ENCODE results near the gene RABGAP1L.

Gene RABGAP1L

DNA sequence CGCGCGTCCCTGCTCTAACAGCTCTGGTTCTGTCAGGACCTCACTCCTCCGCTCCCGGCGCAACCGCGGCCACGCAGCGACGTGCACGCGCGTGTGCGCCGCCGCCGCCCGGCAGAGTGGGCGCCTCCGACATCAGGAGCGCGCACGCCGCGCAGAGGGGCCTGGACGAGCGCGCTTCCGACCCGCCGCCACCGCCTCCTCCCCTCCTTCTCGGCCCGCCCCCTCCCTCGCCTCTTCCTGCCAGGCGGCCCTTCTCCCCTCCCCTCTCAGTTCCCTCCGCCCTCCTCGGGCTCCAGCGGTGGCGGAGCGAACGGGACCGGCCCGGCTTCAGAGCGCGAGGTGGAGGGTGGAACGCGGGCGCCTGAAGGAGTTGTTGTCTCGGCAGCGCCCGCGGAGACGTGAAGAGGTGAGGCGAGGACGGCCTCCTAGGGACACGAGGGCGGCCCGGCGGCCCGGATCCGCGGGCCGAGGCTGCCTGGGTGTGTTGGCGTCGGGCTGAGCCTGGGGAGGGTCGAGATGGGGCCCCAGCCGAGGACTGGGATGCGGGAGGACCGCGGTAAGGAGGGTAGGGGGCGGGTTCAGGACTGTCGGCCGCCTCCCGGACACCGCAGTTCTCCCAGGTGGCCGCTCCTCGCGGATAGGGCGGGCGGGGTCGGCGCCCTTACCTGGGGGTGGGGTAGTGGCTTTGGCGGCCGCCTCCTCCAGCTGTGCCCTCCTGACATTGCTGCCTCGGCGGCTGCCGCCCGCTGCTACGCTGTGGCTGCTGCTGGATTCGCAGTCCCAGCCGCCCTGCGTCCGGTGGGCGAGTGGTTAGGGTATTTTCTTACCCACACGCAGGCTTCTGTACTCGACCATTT is at the start of gene RABGAP1L (continued):
- no peak for TF ChIP-seq ZNF133 (tag by site-specific recombination; IDR thresholded peaks at IDR 0.05)
- no peak for TF ChIP-seq ZNF280D (tag by site-specific recombination; IDR thresholded peaks at IDR 0.05)
- no peak; the same call in none of the 2 replicates for TF ChIP-seq ZSCAN5A (tag by site-specific recombination; IDR thresholded peaks at IDR 0.05)
- TF ChIP-seq, protein P1, sequence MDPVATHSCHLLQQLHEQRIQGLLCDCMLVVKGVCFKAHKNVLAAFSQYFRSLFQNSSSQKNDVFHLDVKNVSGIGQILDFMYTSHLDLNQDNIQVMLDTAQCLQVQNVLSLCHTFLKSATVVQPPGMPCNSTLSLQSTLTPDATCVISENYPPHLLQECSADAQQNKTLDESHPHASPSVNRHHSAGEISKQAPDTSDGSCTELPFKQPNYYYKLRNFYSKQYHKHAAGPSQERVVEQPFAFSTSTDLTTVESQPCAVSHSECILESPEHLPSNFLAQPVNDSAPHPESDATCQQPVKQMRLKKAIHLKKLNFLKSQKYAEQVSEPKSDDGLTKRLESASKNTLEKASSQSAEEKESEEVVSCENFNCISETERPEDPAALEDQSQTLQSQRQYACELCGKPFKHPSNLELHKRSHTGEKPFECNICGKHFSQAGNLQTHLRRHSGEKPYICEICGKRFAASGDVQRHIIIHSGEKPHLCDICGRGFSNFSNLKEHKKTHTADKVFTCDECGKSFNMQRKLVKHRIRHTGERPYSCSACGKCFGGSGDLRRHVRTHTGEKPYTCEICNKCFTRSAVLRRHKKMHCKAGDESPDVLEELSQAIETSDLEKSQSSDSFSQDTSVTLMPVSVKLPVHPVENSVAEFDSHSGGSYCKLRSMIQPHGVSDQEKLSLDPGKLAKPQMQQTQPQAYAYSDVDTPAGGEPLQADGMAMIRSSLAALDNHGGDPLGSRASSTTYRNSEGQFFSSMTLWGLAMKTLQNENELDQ (tag by site-specific recombination; IDR thresholded peaks at IDR 0.05; ENCODE audit: low read depth), result no peak
- 0 out of 2 replicates have a peak, but pooled peaks have one; percentile 37 for TF ChIP-seq BCL11A (tag by site-specific recombination; IDR thresholded peaks at IDR 0.05; ENCODE audit: low read depth)
- TF ChIP-seq ZNF555 (tag by site-specific recombination; conservative IDR thresholded peaks at IDR 0.05), result no peak
- TF ChIP-seq EGR2 (tag by site-specific recombination; IDR thresholded peaks at IDR 0.05; ENCODE audit: low read depth), result peak; percentile 85
- no peak for TF ChIP-seq ZNF791 (tag by site-specific recombination; IDR thresholded peaks at IDR 0.05)
- no peak for TF ChIP-seq ZNF146 (tag by site-specific recombination; IDR thresholded peaks at IDR 0.05)
- 0 out of 2 replicates have a peak, but pooled peaks have one; percentile 14 for TF ChIP-seq ZFP69B (tag by site-specific recombination; IDR thresholded peaks at IDR 0.05)
- no peak for TF ChIP-seq ZNF112 (tag by site-specific recombination; IDR thresholded peaks at IDR 0.05)
- TF ChIP-seq ZNF404 (tag by site-specific recombination; IDR thresholded peaks at IDR 0.05), result no peak
- TF ChIP-seq ZNF174 (tag by site-specific recombination; IDR thresholded peaks at IDR 0.05), result no peak
- no peak for TF ChIP-seq ZBTB21 (tag by site-specific recombination; IDR thresholded peaks at IDR 0.05)
- TF ChIP-seq ZNF341 (tag by site-specific recombination; IDR thresholded peaks at IDR 0.05; ENCODE audit: low read depth), result peak; percentile 86
- no peak for TF ChIP-seq ZNF221 (tag by site-specific recombination; IDR thresholded peaks at IDR 0.05; ENCODE audit: borderline replicate concordance)
- no peak for TF ChIP-seq HOXA7 (CRISPR knock-in tag; IDR thresholded peaks at IDR 0.05; ENCODE audit: borderline replicate concordance)
- no peak for TF ChIP-seq SETDB1 (IDR thresholded peaks at IDR 0.05; ENCODE audit: insufficient read length, low read length)
- TF ChIP-seq PRDM1 (tag by site-specific recombination; IDR thresholded peaks at IDR 0.05), result no peak
- TF ChIP-seq ZNF600 (tag by site-specific recombination; IDR thresholded peaks at IDR 0.05), result peak; percentile 87
- TF ChIP-seq ZSCAN30 (tag by site-specific recombination; IDR thresholded peaks at IDR 0.05), result peak; percentile 37; the same call in 1 of the 2 replicates
- TF ChIP-seq ZNF645 (tag by site-specific recombination; IDR thresholded peaks at IDR 0.05), result no peak
- TF ChIP-seq, protein P2, sequence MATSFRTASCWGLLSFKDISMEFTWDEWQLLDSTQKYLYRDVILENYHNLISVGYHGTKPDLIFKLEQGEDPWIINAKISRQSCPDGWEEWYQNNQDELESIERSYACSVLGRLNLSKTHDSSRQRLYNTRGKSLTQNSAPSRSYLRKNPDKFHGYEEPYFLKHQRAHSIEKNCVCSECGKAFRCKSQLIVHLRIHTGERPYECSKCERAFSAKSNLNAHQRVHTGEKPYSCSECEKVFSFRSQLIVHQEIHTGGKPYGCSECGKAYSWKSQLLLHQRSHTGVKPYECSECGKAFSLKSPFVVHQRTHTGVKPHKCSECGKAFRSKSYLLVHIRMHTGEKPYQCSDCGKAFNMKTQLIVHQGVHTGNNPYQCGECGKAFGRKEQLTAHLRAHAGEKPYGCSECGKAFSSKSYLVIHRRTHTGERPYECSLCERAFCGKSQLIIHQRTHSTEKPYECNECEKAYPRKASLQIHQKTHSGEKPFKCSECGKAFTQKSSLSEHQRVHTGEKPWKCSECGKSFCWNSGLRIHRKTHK (tag by site-specific recombination; IDR thresholded peaks at IDR 0.05), result no peak
- TF ChIP-seq ZSCAN23 (tag by site-specific recombination; IDR thresholded peaks at IDR 0.05), result no peak
- TF ChIP-seq ZNF610 (tag by site-specific recombination; IDR thresholded peaks at IDR 0.05; ENCODE audit: borderline replicate concordance), result peak; percentile 31; the same call in 1 of the 2 replicates
- TF ChIP-seq, protein P3, sequence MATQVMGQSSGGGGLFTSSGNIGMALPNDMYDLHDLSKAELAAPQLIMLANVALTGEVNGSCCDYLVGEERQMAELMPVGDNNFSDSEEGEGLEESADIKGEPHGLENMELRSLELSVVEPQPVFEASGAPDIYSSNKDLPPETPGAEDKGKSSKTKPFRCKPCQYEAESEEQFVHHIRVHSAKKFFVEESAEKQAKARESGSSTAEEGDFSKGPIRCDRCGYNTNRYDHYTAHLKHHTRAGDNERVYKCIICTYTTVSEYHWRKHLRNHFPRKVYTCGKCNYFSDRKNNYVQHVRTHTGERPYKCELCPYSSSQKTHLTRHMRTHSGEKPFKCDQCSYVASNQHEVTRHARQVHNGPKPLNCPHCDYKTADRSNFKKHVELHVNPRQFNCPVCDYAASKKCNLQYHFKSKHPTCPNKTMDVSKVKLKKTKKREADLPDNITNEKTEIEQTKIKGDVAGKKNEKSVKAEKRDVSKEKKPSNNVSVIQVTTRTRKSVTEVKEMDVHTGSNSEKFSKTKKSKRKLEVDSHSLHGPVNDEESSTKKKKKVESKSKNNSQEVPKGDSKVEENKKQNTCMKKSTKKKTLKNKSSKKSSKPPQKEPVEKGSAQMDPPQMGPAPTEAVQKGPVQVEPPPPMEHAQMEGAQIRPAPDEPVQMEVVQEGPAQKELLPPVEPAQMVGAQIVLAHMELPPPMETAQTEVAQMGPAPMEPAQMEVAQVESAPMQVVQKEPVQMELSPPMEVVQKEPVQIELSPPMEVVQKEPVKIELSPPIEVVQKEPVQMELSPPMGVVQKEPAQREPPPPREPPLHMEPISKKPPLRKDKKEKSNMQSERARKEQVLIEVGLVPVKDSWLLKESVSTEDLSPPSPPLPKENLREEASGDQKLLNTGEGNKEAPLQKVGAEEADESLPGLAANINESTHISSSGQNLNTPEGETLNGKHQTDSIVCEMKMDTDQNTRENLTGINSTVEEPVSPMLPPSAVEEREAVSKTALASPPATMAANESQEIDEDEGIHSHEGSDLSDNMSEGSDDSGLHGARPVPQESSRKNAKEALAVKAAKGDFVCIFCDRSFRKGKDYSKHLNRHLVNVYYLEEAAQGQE (tag by site-specific recombination; IDR thresholded peaks at IDR 0.05), result no peak; the same call in 1 of the 2 replicates

Measured in HEK293 (cell line).